PC-9 (cell line): Measurements from ENCODE around the gene PCP2.
"Not testable (repeated sequence)": the region's sequence is repeated elsewhere in the genome, so short reads cannot be mapped to it uniquely, and the experiment has no call there.

Experiments used
- EZH2 ChIP-seq: fragments of 200-600 bp; sonication (generic); IDR thresholded peaks from 2 replicates; pipeline ENCODE4 v1.8.0; 2017; ENCODE audit warnings: antibody characterized with exemption, low read depth
- TF ChIP-seq, protein P1 (sequence below): fragments of 200-600 bp; sonication (generic); conservative IDR thresholded peaks from 2 replicates; pipeline ENCODE4 v1.6.1; 2017; ENCODE audit warnings: mixed run types, antibody characterized with exemption, mild to moderate bottlenecking, moderate library complexity

DNA sequence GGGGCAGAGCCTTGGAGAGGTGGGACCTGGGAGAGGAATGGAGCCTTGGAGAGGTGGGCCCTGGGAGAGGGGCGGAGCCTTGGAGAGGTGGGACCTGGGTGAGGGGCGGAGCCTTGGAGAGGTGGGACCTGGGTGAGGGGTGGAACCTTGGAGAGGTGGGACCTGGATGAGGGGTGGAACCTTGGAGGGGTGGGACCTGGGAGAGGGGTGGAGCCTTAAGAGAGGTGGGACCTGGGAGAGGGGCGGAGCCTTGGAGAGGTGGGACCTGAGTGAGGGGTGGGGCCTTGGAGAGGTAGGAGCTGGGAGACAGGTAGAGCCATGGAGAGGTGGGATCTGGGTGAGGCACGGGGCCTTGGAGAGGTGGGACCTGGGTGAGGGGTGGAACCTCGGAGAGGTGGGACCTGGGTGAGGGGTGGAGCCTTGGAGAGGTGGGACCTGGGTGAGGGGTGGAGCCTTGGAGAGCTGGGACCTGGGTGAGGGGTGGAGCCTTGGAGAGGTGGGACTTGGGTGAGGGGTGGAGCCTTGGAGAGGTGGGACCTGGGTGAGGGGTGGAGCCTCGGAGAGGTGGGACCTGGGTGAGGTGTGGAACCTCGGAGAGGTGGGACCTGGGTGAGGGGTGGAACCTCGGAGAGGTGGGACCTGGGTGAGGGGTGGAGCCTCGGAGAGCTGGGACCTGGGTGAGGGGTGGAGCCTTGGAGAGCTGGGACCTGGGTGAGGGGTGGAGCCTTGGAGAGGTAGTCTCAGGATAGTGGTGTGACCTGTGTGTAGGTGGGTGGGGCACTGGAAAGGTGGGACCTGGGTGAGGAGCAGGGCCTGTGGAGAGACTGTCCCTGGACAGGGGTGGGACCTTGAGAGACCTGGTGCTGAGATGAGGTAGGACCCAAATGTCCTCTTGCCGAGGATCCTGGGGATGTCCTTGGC lies 10.4 kb upstream of the PCP2 start:
- TF ChIP-seq, protein P1, sequence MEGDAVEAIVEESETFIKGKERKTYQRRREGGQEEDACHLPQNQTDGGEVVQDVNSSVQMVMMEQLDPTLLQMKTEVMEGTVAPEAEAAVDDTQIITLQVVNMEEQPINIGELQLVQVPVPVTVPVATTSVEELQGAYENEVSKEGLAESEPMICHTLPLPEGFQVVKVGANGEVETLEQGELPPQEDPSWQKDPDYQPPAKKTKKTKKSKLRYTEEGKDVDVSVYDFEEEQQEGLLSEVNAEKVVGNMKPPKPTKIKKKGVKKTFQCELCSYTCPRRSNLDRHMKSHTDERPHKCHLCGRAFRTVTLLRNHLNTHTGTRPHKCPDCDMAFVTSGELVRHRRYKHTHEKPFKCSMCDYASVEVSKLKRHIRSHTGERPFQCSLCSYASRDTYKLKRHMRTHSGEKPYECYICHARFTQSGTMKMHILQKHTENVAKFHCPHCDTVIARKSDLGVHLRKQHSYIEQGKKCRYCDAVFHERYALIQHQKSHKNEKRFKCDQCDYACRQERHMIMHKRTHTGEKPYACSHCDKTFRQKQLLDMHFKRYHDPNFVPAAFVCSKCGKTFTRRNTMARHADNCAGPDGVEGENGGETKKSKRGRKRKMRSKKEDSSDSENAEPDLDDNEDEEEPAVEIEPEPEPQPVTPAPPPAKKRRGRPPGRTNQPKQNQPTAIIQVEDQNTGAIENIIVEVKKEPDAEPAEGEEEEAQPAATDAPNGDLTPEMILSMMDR: not testable (repeated sequence)
- not testable (repeated sequence) for TF ChIP-seq EZH2
